GM12892 (cell line): ENCODE results near the gene RBM5.

ENCODE experiments used
- POLR2A ChIP-seq: IDR thresholded peaks from 2 replicates; pipeline ENCODE4 v1.6.1; 2011; ENCODE audit warnings: low read depth, low read length, control low read depth
- POLR2AphosphoS5 ChIP-seq: IDR thresholded peaks from 2 replicates; pipeline ENCODE4 v1.6.1; 2011; ENCODE audit warnings: low read depth, low read length, control low read depth
- TAF1 ChIP-seq: IDR thresholded peaks from 2 replicates; pipeline ENCODE4 v1.6.1; 2011; ENCODE audit warnings: low read depth, mild to moderate bottlenecking, control low read depth, low read length, borderline replicate concordance

DNA sequence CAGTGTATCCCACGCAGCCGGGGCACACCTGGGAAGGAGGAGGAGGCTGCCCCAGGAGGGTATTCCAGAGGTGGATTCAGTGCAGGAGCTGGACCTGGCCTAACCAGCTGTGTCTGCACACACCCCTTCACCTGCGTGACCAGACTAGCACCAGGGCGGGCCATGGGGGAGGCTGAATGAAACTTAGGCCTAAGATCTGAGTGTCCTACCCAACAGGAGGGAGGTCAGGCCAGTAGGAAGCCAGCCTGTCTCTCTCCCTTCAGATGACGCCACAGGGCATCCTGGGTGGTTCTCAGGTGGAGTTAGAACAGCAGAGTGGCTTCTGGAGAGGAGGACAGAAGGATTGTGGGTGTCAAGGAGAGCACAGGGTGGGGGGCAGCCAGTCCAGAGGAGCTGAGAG, 63.0 kb downstream of the RBM5 start:
- TF ChIP-seq POLR2A (no peak), POLR2AphosphoS5 (no peak), TAF1 (no peak)
